Fibroblast of skin of abdomen (primary cell): ENCODE measurements around the gene C1QTNF9. TPM values are rescaled to one million over a fixed set of nuclear protein-coding genes. Genes with fewer than 3 reads are reported as not detected.
A peak's percentile ranks its signal among the peaks of the same experiment; 100 is the strongest.
"Not testable (repeated sequence)": the region's sequence is repeated elsewhere in the genome, so short reads cannot be mapped to it uniquely, and the experiment has no call there.

ENCODE experiments used
- DNase-seq: peaks from one replicate; pipeline ENCODE4 v3.0.0-alpha.2; 2013
- polyA plus RNA-seq, 2 experiments: library from polyadenylated mRNA; unstranded; fragments of 120-200 nt; gene quantifications; one replicate each; pipeline ENCODE4 v1.2.1, GENCODE V29; 2013; ENCODE audit not compliant: insufficient read length in 2 of 2

Gene C1QTNF9
- not detected for polyA plus RNA-seq (2013, experiment 1 of 2; ENCODE audit: insufficient read length)
- not detected for polyA plus RNA-seq (2013, experiment 2 of 2; ENCODE audit: insufficient read length)

GRCh38 chr13:24309300-24309699 lies at the start of gene C1QTNF9:
TSS of gene C1QTNF9 (plus strand) at chr13:24309580. CDS start at chr13:24316004, 6,424 bp downstream.
- not testable (repeated sequence) for DNase-seq

GRCh38 chr13:24261566-24261965 lies 47.8 kb upstream of the C1QTNF9 start:
- no peak for DNase-seq

GRCh38 chr13:24263632-24264031 lies 45.7 kb upstream of the C1QTNF9 start:
- DNase-seq: peak; percentile 14

- no peak for DNase-seq
Measured at GRCh38 chr13:24264976-24265375, 44.4 kb upstream of the C1QTNF9 start.

- DNase-seq: no peak
Measured at GRCh38 chr13:24265453-24265852, 43.9 kb upstream of the C1QTNF9 start.

- DNase-seq: no peak
Measured at GRCh38 chr13:24267274-24267673, 42.1 kb upstream of the C1QTNF9 start.

- no peak for DNase-seq
Measured at GRCh38 chr13:24267801-24268200, 41.6 kb upstream of the C1QTNF9 start.

GRCh38 chr13:24269821-24270220 lies 39.6 kb upstream of the C1QTNF9 start:
- no peak for DNase-seq

- DNase-seq: peak; percentile 21
Measured at GRCh38 chr13:24270639-24271141, 38.7 kb upstream of the C1QTNF9 start.

- no peak for DNase-seq
Measured at GRCh38 chr13:24271231-24271600, 38.2 kb upstream of the C1QTNF9 start.

GRCh38 chr13:24271601-24272451 lies 37.6 kb upstream of the C1QTNF9 start:
- DNase-seq: peak; percentile 71

- DNase-seq: no peak
Measured at GRCh38 chr13:24272452-24273161, 36.8 kb upstream of the C1QTNF9 start.

- no peak for DNase-seq
Measured at GRCh38 chr13:24273926-24274325, 35.5 kb upstream of the C1QTNF9 start.

GRCh38 chr13:24274452-24275021 lies 34.8 kb upstream of the C1QTNF9 start:
- no peak for DNase-seq

- DNase-seq: no peak
Measured at GRCh38 chr13:24275041-24275440, 34.3 kb upstream of the C1QTNF9 start.

GRCh38 chr13:24276306-24276705 lies 33.1 kb upstream of the C1QTNF9 start:
- DNase-seq: no peak

- DNase-seq: no peak
Measured at GRCh38 chr13:24276861-24277260, 32.5 kb upstream of the C1QTNF9 start.

- DNase-seq: no peak
Measured at GRCh38 chr13:24277761-24278160, 31.6 kb upstream of the C1QTNF9 start.

- DNase-seq: no peak
Measured at GRCh38 chr13:24279327-24280110, 29.9 kb upstream of the C1QTNF9 start.

GRCh38 chr13:24280720-24281119 lies 28.7 kb upstream of the C1QTNF9 start:
- DNase-seq: no peak

- DNase-seq: no peak
Measured at GRCh38 chr13:24281188-24282008, 28.0 kb upstream of the C1QTNF9 start.
